EH (cell line): ENCODE results near the gene HBA1.
"Not testable (repeated sequence)": the region's sequence is repeated elsewhere in the genome, so short reads cannot be mapped to it uniquely, and the experiment has no call there.

Experiments used
- DNase-seq: peaks from one replicate; pipeline ENCODE4 v3.0.0-alpha.2; 2015; ENCODE audit warnings: low read depth

HBA1 gene

DNA sequence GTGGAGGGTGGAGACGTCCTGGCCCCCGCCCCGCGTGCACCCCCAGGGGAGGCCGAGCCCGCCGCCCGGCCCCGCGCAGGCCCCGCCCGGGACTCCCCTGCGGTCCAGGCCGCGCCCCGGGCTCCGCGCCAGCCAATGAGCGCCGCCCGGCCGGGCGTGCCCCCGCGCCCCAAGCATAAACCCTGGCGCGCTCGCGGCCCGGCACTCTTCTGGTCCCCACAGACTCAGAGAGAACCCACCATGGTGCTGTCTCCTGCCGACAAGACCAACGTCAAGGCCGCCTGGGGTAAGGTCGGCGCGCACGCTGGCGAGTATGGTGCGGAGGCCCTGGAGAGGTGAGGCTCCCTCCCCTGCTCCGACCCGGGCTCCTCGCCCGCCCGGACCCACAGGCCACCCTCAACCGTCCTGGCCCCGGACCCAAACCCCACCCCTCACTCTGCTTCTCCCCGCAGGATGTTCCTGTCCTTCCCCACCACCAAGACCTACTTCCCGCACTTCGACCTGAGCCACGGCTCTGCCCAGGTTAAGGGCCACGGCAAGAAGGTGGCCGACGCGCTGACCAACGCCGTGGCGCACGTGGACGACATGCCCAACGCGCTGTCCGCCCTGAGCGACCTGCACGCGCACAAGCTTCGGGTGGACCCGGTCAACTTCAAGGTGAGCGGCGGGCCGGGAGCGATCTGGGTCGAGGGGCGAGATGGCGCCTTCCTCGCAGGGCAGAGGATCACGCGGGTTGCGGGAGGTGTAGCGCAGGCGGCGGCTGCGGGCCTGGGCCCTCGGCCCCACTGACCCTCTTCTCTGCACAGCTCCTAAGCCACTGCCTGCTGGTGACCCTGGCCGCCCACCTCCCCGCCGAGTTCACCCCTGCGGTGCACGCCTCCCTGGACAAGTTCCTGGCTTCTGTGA is at the start of gene HBA1:
TSS of gene HBA1 (plus strand) at position 204 of the 906 bp plus-strand sequence. CDS start at position 241, 37 bp downstream.
- DNase-seq, result not testable (repeated sequence)

DNA sequence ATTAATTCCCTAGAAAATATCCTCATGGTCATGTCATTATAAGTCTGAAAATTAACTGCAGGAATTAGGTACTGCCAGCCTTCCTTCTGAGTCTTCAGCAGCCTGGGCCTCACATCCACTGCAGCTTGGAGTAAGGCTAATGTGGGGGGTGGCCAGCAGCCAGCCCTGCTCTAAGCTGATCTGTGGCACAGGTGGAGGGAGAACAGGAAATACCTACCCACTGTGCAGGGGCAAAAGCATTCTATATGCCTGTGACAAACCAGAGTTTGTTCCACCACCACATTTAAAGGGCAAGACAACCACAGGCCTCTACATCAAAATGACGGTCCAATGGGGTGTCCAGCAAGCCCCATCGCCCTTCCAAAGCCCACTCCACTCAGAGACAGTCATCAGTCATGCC is 47.4 kb upstream of the HBA1 start:
- DNase-seq, result no peak

DNA sequence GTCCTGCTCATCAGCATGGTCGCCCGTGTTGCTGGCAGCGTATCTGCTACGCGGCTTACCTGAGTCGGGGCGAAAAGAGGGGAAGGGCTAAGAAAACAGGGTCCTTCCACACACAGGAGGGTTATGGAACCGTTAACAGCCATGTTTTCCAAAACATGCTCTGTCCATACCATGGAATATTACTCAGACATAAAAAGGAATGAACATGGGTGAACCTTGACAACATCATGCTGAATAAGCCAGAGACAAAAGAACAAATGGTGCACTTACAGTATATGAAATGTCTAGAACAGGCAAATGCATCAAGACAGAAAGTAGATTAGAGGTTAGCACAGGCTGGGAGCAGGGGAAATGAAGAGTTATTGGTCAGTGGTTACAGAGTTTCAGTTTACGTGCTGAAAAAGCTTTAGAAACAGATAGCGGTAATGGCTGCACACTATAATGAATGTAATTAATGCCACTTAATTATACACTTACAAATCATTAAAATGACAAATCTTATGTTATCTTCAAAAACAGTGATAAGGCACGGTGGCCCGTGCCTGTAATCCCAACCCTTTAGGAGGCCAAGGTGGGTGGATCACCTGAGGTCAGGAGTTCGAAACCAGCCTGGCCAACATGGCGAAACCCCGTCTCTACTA is 45.8 kb upstream of the HBA1 start:
- no peak for DNase-seq

DNA sequence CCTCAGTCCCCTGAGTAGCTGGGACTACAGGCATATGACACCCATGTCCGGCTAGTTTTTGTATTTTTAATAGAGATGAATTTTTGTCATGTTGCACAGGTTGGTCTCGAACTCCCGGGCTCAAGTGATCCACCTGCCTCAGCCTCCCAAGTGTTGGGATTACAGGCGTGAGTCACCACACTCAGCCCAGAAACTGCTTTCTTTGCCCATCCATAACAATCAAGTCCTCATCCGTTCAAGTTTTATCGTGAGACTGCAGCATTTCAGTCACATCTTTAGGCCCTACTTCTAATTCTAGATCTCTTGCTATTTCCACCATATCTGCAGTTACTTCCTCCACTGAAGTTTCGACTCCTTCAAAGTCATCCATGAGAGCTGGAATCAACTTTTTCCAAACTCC is 44.4 kb upstream of the HBA1 start:
- DNase-seq, result no peak

DNA sequence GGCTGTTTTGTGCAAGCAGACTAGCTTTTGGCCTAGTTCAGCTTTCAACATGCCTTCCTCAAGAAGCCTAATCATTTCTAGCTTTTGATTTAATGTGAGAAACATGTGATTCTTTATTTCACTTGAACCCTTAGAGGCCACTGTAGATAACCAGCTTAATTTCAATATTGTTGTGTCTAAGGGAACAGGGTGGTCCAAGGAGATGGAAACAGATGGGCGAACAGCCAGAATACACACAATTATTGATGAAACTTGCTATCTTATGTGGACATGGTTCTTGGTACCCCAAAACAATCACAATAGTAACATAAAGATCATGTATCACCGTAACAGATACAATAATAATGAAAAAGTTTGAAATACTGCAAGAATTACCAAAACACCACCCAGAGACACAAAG is 42.8 kb upstream of the HBA1 start:
- no peak for DNase-seq

DNA sequence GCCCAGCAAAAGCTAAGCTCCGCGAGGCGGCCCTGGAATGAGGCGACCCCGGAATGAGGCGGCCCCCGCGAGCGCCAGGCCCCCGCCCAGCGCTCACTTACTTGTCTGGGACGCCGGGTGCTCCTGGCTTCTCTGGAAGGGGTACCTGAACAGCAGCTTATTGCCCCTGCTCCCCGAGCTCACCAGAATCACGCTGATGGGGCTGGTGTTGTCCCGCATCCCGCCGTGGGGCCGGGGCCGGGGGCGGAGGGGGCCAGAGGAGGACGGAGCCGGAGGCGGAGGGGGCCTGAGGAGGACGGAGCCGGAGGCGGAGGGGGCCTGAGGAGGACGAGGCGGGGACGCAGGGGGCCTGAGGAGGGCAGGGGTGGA is 38.4 kb upstream of the HBA1 start:
- peak; percentile 20 for DNase-seq

- no peak for DNase-seq
These were observed 36.2 kb upstream of the HBA1 start for GRCh38 chr16:140175-140857.

GRCh38 chr16:142405-142967 is 34.0 kb upstream of the HBA1 start:
- DNase-seq, result no peak

GRCh38 chr16:143047-143446 is 33.4 kb upstream of the HBA1 start:
- DNase-seq, result no peak

GRCh38 chr16:143456-143855 is 33.0 kb upstream of the HBA1 start:
- DNase-seq, result peak; percentile 60

- no peak for DNase-seq
These were observed 31.7 kb upstream of the HBA1 start for GRCh38 chr16:144797-145252.

- no peak for DNase-seq
These were observed 29.8 kb upstream of the HBA1 start for GRCh38 chr16:146646-147045.

GRCh38 chr16:149024-149660 is 27.3 kb upstream of the HBA1 start:
- DNase-seq, result peak; percentile 89

DNA sequence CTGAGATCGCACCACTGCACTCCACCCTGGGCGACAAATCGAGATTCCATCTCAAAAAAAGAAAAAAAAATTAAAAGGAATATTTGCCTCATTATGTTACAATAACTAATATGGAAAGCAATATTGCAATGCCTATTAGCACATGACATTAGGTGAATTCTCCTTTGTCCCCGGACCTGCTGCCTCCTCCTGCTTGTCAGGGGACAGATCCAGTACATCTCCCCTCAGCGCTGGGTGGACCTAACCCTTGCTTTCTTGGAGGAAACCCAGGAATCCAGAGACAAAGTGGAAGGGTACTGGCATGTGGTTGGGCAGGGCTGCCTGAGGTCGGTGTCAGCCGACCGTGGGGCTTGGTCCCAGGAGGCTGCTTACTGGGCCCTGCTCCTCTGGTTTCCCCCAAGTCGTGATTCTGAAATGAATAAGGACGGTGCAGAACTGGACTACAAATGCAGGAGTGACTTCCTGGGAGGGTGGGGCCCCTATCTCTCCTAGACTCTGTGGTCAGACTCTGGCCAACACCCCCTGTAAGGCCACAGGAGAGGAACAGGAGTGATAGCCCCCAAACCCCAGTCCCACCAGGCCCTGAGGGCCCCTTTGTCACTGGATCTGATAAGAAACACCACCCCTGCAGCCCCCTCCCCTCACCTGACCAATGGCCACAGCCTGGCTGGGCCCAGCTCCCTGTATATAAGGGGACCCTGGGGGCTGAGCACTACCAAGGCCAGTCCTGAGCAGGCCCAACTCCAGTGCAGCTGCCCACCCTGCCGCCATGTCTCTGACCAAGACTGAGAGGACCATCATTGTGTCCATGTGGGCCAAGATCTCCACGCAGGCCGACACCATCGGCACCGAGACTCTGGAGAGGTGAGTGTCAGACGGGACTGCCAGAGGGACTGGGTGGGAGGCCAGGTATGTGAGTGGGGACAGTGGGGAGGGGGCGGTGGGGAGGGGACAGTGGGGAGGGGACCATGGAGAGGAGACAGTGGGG is 24.0 kb upstream of the HBA1 start, which contains the start of gene HBZ:
TSS of gene HBZ (plus strand) at position 504 of the 988 bp plus-strand sequence. CDS start at position 770, 266 bp downstream.
- DNase-seq, result no peak

- not testable (repeated sequence) for DNase-seq
These were observed 23.4 kb upstream of the HBA1 start for GRCh38 chr16:153129-153521.

- DNase-seq, result not testable (repeated sequence)
These were observed 22.8 kb upstream of the HBA1 start for GRCh38 chr16:153550-154216.

GRCh38 chr16:154217-155030 is 22.1 kb upstream of the HBA1 start:
- peak; percentile 25 for DNase-seq

GRCh38 chr16:155031-155398 is 21.5 kb upstream of the HBA1 start:
- no peak for DNase-seq
